HG02870 (cell line): ENCODE results near the gene FUCA1.
"Not testable (repeated sequence)": the region's sequence is repeated elsewhere in the genome, so short reads cannot be mapped to it uniquely, and the experiment has no call there.

Experiments
- ATAC-seq: cut with Tn5 transposase; IDR thresholded peaks from one replicate; pipeline ENCODE4 v1.9.1; 2021; ENCODE audit warnings: mild to moderate bottlenecking, moderate library complexity; ENCODE audit not compliant: unreplicated experiment

Gene FUCA1

DNA sequence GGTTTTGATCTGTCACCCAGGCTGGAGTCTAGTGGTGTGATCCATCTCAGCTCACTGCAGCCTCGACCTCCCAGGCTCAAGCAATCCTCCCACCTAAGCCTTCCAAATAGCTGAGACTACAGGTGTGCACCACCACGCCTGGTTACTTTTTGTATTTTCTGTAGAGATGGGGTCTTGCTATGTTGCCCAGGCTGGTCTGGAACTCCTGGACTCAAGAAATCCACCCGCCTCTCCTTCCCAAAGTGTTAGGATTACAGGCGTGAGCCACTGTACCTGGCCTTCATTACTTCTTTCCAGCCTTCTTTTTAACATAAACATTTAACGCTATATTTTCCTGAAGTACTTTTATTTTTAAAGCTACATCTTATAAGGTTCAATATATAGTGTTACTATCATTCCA is 24.4 kb downstream of the FUCA1 start:
- no peak for ATAC-seq

DNA sequence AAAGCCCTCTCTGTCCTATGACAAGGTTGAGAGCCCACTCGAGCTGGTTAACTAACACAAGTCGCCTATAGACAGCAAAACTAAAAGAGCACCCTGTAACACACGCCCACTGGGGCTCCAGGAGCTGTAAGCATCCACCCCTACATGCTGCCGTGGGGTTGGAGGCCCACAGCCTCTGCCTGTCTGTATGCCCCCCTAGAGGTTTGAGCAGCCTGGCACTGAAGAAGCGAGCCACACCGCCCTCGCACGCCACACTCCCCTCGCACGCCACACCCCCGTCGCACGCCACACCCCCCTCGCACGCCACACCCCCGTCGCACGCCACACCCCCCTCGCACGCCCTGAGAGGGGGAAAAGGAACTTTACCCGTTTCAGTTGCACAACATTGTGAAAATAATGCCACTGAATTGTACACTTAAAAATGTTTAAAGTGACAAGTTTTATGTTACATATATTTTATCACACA is 29.7 kb downstream of the FUCA1 start:
- ATAC-seq, result no peak

DNA sequence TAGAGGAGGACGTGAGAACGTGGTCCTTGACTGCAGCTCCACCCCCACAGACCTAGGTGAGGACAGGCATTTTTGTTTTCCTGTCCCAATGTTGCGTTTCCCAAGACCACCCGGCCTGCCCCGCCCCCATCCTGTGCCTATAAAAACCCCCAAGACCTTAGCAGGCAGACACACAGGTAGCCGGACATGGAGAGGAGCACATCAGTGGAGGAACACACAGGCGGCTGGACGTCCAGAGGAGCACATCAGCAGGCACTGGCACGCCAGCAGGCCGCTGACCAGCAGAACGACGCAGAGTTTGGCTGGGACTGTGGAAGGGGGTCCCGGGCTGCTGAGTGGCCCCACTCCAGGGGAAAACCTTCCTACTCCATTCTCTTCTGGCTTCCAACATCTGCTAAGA is 30.2 kb downstream of the FUCA1 start:
- no peak for ATAC-seq

DNA sequence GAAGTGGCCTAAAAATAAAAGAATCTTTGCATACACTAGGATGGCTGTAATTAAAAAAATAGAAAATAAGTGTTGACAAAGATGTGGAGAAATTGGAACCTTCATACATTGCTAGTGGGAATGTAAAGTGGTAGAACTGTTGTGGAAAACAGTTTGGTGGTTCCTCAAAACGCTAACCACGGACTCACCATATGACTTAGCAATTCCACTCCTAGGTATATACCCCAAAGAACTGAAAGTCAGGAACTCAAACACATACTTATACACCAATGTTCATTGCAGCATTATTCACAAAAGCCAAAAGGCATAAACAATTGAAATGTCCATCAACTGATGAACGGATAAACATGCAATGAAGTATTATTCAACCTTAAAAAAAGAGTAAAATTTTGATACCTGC is 32.1 kb downstream of the FUCA1 start:
- ATAC-seq, result no peak

DNA sequence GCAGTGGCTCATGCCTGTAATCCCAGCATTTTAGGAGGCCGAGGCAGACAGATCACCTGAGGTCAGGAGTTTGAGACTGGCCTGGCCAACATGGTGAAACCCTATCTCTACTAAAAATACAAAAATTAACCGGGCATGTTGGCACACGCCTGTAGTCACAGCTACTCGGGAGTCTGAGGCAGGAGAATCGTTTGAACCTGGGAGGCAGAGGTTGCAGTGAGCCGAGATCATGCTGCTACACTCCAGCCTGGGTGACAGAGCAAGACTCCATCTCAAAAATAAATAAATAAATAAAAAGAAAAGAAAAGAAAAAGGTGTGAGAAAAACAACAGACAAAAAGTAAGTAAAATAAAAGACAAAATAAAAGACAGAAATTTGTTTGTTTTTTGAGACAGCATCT is 33.9 kb downstream of the FUCA1 start:
- ATAC-seq, result not testable (repeated sequence)

DNA sequence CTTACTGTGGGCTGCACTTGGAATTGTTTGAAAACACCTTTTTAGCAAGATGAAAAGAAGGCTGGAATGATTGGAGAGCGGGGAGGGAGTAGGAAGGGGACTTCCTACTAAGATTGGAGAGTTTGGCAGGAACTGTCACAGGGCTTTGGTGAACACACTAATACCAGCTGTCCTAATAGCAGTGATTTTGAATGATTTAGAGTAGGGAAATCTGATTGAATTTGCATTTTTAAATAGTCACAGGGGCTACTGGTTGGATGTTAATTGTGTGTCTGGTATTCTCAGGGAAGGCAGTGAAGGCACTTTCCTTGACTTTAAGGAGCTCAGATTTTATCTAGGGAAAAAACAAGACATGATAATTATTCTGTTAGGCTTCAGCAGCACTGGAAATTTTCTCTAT is 40.4 kb downstream of the FUCA1 start:
- no peak for ATAC-seq

DNA sequence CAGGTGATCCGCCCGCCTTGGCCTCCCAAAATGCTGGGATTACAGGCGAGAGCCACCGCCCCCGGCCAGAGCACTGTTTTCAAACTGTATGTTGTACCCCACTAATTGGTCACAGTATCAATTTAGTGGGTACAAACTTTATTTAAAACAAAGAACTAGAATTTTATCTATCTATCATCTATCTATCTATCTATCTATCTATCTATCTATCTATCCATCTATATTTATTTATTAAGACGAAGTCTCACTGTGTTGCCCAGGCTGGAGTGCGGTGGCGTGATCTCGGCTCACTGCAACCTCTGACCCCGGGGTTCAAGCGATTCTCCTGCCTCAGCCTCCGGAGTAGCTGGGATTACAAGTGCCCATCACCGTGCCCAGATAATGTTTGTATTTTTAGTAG is 41.5 kb downstream of the FUCA1 start:
- not testable (repeated sequence) for ATAC-seq

DNA sequence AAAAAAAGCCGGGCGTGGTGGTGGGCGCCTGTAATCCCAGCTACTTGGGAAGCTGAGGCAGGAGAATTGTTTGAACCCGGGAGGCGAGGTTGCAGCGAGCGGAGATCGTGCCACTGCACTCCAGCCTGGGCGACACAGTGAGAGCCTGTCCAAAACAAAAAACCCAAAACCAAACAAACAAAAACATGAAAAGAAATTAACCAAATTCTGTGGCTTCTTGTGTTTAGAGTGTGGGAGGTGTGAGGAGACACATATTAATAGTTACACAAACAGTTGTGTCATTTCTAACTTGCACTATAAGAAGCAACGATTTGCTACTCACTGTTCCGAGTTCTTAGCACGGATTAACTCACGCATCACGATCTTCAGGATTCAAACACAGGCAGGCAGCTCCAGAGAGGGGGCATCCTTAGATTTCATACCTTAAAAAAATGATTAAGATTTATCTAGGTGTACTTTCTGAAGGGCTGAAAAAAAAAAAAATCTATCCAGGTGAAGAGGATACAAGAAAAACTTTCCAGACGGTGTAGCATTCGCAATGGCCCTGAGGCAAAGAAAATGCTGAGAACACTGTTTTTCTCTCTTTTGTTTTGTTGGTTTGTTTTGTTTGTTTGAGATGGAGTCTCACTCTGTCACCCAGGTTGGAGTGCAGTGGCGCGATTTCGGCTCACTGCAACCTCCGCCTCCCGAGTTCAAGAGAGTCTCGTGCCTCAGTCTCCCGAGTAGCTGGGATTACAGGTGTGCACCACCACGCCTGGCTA is 42.1 kb downstream of the FUCA1 start:
- no peak for ATAC-seq

DNA sequence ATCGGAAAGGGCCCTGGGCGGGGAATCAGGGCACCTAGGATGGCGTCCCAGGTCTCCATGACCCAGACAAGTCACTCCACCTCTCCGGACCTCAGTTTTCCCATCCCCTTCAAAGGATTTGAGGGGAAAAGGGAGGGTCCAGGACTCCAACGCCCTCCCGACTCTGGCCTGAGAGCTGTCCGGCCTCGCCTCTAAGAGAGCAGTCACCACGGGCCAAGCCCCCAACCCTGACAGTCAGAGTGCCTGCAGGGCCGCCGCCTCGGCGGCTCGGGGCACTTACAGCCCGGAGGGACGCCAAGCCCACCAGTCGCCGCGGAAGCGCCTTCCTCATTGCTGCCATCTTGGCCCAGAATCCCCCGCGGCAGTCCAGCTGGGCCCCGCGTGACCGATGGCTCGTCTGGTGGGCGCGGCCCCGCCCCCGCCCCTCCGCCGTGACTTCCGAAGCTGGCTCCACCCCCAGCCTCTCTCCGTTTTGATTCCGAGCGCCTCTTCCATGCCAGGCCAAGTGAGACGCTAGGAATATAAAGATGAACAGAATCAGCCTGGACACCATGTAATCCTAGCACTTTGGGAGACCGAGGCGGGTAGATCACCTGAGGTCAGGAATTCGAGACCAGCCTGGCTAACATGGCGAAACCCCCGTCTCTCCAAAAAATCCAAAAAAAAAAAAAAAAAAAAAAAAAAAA is 42.9 kb downstream of the FUCA1 start, which contains the start of gene HMGCL:
HMGCL (minus strand) TSS at position 354 of the 686 bp plus-strand sequence; CDS start at position 340, 14 bp downstream.
- ATAC-seq, result no peak

DNA sequence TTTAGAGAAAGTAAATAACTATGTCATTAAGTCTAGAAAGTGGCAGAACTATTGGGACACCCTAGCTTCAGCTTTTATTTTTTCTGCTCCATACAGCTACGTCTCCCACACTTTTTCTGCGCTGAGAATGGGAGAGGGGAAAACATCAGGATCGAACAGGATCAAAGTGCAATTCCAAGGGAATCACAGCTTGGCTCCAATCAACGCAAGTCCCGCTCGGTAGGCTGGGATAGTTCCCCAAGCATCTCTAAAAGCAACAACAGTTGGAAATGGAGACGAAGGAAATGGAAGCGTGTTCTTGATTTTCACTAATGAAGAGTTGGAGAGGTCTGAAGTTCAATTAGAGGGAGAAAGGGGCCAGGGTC is 43.4 kb downstream of the FUCA1 start:
- ATAC-seq, result no peak

DNA sequence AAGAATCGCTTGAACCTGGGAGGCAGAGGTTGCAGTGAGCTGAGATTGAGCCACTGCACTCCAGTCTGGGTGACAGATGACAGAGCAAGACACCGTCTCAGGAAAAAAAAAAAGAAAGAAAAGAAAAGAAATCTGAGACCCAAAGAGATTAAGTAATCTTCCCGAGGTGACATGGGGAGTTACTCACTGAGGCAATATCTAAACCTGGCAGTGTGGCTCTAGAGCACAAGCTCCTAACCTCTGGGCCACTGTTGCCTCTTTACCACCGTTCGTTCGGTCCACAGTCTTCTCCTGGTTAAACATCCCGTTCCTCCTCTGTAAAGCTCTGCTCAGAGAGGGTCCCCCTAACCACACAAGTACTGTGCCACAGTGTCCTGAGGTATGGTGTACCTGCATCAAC is 44.3 kb downstream of the FUCA1 start:
- no peak for ATAC-seq

DNA sequence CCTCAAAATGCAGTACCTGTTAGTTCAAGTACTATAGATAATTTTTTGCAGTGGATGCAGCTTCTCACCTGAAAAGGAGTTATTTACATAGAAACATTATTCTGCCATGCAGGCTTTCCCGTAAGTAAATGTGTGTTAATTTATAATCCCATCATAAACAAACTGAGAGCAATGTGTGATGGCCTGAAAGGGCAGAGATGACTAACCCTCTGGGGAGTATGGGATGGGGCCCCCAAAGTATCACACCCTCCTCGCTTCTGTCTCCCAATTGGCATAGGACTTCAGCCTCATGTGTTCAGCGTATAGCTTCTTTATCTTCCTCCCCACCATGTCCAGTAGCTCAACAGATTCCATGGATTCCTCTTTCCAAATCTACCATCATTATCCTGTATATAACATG is 50.5 kb downstream of the FUCA1 start:
- no peak for ATAC-seq

DNA sequence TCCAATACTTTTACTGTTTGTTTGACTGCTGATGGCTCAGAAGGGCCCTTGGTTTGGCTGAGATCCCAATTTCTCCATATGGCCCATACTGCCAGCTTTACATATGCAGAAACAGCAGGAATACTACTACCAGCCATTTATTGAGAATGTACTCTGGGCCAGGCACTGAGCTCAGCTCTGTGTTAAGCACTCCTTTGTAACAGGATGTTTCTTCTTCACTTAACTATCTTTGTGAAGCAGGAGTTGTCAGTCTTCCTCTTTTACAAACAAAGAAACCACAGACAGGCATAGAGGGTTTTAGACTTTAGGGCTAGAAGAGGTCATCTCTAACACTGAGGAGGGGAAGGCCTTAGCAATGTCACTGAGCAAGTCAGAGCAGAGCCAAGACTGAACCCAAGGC is 51.2 kb downstream of the FUCA1 start:
- no peak for ATAC-seq

DNA sequence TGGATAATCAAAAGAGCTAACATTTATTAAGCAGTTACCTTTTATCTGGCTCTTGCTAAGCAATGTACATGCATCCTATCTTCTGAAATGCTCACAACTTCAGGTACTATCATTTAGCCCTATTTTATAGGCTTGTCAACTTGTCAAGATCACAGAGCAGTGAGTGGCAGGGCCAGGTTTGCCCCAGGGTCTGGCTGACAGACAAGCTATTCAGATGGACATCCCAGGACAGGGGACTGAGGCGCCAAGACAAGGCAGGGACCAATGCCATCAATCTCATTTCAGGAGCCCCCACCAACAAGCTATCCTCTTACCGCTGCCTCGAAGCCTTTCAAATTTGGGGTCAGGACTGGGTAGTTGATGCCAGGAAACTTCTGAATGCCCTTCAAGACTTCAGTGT is 51.7 kb downstream of the FUCA1 start:
- ATAC-seq, result no peak

DNA sequence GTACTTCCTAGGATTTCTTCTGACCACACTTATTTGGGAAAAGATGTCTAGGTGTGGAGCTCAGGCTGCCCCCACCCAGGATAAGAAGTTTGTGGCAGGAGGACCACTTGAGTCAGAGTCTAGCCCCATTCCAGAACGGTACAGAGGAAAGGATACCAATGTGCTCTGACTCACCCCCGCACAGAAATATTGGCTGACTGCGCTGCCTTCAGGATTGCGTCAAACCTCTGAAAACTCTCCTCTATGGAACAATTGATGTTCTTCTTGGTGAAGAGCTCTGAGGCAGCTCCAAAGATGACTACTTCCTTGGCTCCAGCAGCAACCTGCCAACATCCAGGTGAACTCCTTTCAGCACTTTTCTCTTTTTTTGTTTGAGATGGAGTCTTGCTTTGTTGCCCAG is 54.1 kb downstream of the FUCA1 start:
- ATAC-seq, result no peak

DNA sequence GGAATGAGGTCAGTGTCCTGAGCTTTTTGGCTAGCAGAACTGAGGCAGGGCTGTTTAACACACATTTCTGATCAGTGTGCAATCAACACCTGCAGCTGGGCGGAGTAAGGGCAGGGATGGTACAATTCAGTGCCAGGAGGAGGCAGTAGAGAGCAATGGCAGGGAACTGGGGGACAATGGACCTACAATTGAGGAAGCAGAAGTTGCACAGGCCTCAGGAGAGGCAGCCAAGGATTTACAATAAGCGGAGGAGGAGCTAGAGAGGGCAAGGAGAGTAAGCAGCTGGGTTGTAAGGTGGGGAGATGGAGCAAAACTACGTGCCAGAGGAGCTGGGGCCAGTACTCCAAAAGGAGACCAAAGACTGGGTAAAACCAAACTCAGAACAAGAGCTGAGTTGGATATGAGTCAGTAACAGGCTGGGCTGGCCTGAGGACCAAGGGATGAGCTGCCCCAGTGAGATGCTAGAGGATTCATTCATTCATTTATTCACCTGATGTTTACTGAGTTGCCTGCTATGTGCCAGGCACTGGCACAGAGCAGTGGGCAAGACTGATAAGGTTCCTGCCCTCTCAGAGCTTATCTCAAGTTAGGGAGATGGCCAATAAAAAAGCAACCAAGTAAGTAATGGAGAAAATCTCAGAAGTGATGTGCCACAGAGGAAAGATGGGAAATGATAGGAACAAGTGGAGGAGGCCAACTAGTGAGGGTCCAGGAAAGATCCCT is 57.1 kb downstream of the FUCA1 start:
- ATAC-seq, result peak; percentile 43

DNA sequence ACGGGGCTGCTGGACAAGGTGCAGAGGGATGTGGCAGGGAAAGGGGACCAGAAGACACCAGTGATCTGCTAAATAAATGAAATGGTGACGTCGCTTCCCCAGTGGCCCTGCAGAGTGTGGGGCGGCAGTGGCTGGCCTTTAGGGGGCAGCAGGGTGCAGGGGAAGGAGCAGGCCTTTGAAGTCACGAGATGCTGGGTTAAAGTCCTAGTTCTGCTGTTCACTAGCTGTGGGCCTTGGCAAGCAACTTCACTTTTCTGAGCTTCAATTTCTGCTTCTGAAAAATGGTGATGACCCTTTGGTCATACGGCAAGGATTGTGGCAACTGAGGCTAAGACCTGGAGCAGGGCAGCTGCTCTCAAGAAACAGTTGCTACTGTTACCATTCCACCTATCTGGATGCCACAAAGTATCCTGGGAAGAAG is 58.3 kb downstream of the FUCA1 start:
- peak; percentile 70 for ATAC-seq

DNA sequence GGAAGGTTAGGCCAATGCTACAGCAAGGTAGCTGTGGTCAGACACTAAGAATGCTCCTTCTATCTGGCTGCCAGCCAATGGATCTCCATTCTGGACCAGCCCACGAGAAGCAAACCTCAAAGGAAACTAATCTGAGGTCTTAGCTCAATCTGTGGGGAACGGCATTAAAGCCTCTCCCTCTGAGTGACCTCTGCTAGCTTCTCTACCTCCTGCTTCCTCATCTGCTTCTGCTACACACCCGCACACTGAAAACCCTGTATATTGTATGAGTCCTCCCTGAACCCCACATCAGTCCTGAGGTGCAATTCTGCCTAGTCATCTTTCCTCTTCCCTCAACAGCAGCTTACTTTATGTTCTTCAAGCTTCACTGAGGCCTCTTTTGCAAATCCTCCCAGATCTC is 60.6 kb downstream of the FUCA1 start:
- ATAC-seq, result no peak

DNA sequence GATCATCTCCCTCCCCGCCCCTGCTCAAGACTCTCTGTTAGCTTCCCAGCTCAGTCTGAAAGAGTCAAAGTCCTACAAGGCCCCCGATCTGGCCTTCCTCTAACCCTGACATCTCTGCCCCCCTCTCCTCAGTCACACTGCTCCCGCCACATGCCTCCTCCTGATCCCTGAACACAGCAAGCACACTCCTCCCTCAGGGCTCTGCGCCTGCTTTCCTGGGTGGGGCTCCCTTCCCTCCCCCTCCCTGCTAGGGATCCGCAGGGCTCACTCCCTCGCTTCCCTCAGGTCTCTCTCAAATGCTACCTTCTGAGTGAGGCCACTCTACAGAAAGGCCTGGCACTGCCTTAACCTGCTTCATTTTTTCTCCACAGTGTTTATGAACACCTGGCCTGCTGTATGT is 61.8 kb downstream of the FUCA1 start:
- ATAC-seq, result no peak

DNA sequence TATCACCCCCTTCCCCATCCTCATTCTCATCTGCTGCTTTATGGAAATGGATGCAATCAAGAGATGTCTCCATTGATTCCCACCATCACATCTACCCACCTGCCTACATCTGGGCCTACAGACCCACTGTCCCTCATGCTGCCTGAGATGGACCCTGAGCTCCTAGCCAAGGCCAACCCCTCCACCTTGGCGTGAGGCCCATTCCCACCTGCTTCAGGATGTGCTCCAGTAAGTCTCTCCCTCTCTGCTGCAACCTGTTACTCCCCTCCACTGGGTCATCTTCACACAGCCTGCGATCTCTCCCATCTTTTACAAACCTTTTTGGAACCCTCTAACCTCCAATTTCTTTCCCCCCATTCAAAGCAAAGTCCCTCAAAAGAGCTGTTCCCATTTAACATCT is 63.1 kb downstream of the FUCA1 start:
- ATAC-seq, result no peak

DNA sequence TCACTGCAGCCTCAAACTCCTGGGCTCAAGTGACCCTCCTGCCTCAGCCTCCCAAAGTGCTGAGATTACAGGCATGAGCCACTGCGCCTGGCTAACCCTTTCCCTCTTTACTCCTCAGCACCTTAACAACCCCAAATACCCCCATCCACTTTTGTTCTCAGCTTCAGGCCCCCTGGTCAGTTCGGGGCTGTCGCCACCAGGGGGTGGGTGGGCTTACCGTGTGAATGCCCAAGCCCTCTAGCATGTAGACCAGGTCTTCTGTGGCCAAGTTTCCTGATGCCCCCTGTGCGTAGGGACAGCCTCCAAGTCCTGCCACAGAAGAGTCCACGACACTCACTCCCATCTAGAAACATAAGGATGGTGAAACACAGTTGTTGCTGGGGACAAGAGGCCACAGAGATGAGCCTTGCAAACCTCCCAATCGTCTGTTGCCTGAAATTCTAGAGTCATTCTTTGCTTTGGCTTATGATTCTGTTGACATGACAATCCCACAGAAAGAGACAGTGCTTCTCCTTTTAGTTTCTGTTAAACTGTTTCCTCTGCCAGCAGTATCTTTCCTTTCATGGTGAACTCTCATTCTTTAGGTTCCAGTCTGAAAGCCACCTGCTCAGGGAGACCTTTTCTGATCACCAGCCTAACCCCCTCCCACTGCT is 63.8 kb downstream of the FUCA1 start:
- ATAC-seq, result no peak
